HepG2 (cell line): Measurements from ENCODE around the gene TNFAIP2. TPM values are rescaled to one million over a fixed set of nuclear protein-coding genes. Genes with fewer than 3 reads are reported as not detected.

ENCODE experiments used
- ARNT ChIP-seq: fragments of 450-650 bp; IDR thresholded peaks from 2 replicates; pipeline ENCODE4 v1.6.1; 2017
- BCL6 ChIP-seq: IDR thresholded peaks from 2 replicates; pipeline ENCODE4 v1.6.1; 2016; ENCODE audit warnings: missing genetic modification reagents, missing compliant biosample characterization
- CSRNP1 ChIP-seq: sonication (generic); formaldehyde crosslinking; IDR thresholded peaks from 2 replicates; pipeline ENCODE4 v1.8.1; 2023; ENCODE audit warnings: mild to moderate bottlenecking, missing genetic modification reagents
- CSRNP2 ChIP-seq: sonication (generic); formaldehyde crosslinking; conservative IDR thresholded peaks from 2 replicates; pipeline ENCODE4 v1.8.0; 2022; ENCODE audit warnings: low read depth, missing genetic modification reagents
- E2F2 ChIP-seq: sonication (generic); formaldehyde crosslinking; IDR thresholded peaks from 2 replicates; pipeline ENCODE4 v1.4.0; 2020; ENCODE audit warnings: missing genetic modification reagents, borderline replicate concordance
- FOSL2 ChIP-seq: sonication (generic); formaldehyde crosslinking; IDR thresholded peaks from 2 replicates; pipeline ENCODE4 v1.4.0; 2020; ENCODE audit warnings: missing genetic modification reagents
- HDAC6 ChIP-seq: fragments of 200-600 bp; sonication (generic); IDR thresholded peaks from 2 replicates; pipeline ENCODE4 v1.7.0; 2017; ENCODE audit warnings: mild to moderate bottlenecking, antibody characterized with exemption, low read length, low read depth
- MXD3 ChIP-seq: IDR thresholded peaks from 2 replicates; pipeline ENCODE4 v1.6.1; 2016; ENCODE audit warnings: mild to moderate bottlenecking, missing biosample characterization, missing genetic modification reagents
- MYPOP ChIP-seq: sonication (generic); formaldehyde crosslinking; IDR thresholded peaks from 2 replicates; pipeline ENCODE4 v1.8.1; 2023; ENCODE audit warnings: mild to moderate bottlenecking, moderate library complexity, missing genetic modification reagents
- PHF8 ChIP-seq: sonication (generic); formaldehyde crosslinking; IDR thresholded peaks from 2 replicates; pipeline ENCODE4 v1.5.0; 2020; ENCODE audit warnings: missing genetic modification reagents
- PRMT3 ChIP-seq: sonication (generic); formaldehyde crosslinking; IDR thresholded peaks from 2 replicates; pipeline ENCODE4 v1.8.1; 2022; ENCODE audit warnings: low read depth, mild to moderate bottlenecking, moderate library complexity, missing genetic modification reagents, borderline replicate concordance
- ZBTB34 ChIP-seq: sonication (generic); formaldehyde crosslinking; IDR thresholded peaks from 2 replicates; pipeline ENCODE4 v1.8.0; 2022; ENCODE audit warnings: mild to moderate bottlenecking, missing genetic modification reagents
- ZBTB39 ChIP-seq: sonication (generic); formaldehyde crosslinking; IDR thresholded peaks from 2 replicates; pipeline ENCODE4 v1.5.0; 2020; ENCODE audit warnings: missing genetic modification reagents
- ZFAT ChIP-seq: sonication (generic); formaldehyde crosslinking; conservative IDR thresholded peaks from 2 replicates; pipeline ENCODE4 v1.8.1; 2023; ENCODE audit warnings: missing genetic modification reagents, inconsistent platforms
- ZMYM2 ChIP-seq: sonication (generic); formaldehyde crosslinking; IDR thresholded peaks from 2 replicates; pipeline ENCODE4 v1.8.0; 2022; ENCODE audit warnings: mild to moderate bottlenecking, missing genetic modification reagents
- ZNF124 ChIP-seq: sonication (generic); formaldehyde crosslinking; IDR thresholded peaks from 2 replicates; pipeline ENCODE4 v1.4.0; 2020; ENCODE audit warnings: missing genetic modification reagents
- ZNF264 ChIP-seq: sonication (generic); formaldehyde crosslinking; IDR thresholded peaks from 2 replicates; pipeline ENCODE4 v1.4.0; 2020; ENCODE audit warnings: missing genetic modification reagents
- ZNF326 ChIP-seq: sonication (generic); formaldehyde crosslinking; IDR thresholded peaks from 2 replicates; pipeline ENCODE4 v1.4.0; 2020; ENCODE audit warnings: missing genetic modification reagents, borderline replicate concordance
- ZNF577 ChIP-seq: sonication (generic); formaldehyde crosslinking; IDR thresholded peaks from 2 replicates; pipeline ENCODE4 v1.4.0; 2020; ENCODE audit warnings: mild to moderate bottlenecking, low read depth, missing genetic modification reagents, borderline replicate concordance
- polyA plus RNA-seq, 8 experiments: library from polyadenylated mRNA; depleted of rRNA in 3 of 8; stranded (reverse) in 7 of 8; unstranded in 1 of 8; fragments of >200 nt; fragmentation: Illumina TruSeq in 4 of 8; extraction: Trizol in 4 of 8; gene quantifications; 2 replicates each; pipeline versions ENCODE4 v1.2.1 to v1.2.3, GENCODE V29; 2011 to 2016; ENCODE audit warnings: low read depth in 4 of 8, missing spikeins in 1 of 8, mixed read lengths in 1 of 8; ENCODE audit not compliant: insufficient read depth in 1 of 8
- total RNA-seq, 5 experiments: library from RNA; depleted of rRNA; stranded (reverse); fragments of >200 nt; fragmentation: Illumina TruSeq; extraction: Trizol; gene quantifications; 2 replicates each; pipeline ENCODE4 v1.2.3, GENCODE V29; 2016; ENCODE audit warnings: low read depth in 1 of 5

TNFAIP2 gene
- total and polyA plus RNA-seq, 2 of the 13 experiments (the other 11 are each of a cell fraction or from before 2014, with no cell fraction given): 0.46 to 1.5 TPM

- TF ChIP-seq HDAC6 (no peak), MYPOP (CRISPR knock-in tag) (peak; percentile 74; the same call in 1 of the 2 replicates), ZNF577 (CRISPR knock-in tag) (no peak), CSRNP1 (CRISPR knock-in tag) (no peak), ZFAT (CRISPR knock-in tag) (no peak), ARNT (no peak), ZNF326 (CRISPR knock-in tag) (no peak), PHF8 (CRISPR knock-in tag) (peak; percentile 51; the same call in 1 of the 2 replicates), CSRNP2 (no peak), ZBTB34 (CRISPR knock-in tag) (no peak), BCL6 (CRISPR knock-in tag) (peak; percentile 80), ZNF264 (peak; percentile 94), ZNF124 (peak; percentile 82; the same call in 1 of the 2 replicates), MXD3 (CRISPR knock-in tag) (no peak; the same call in none of the 2 replicates), E2F2 (no peak), ZMYM2 (CRISPR knock-in tag) (no peak), PRMT3 (CRISPR knock-in tag) (0 out of 2 replicates have a peak, but pooled peaks have one; percentile 29), ZBTB39 (no peak), FOSL2 (CRISPR knock-in tag) (peak; percentile 75)
These were observed 22.8 kb upstream of the TNFAIP2 start (continued) for GRCh38 chr14:103100281-103101121.
